Testis (tissue), 2 donors: Measurements from ENCODE around the gene FDX2.

Source experiments
- POLR2A ChIP-seq: fragments of 450-650 bp; IDR thresholded peaks from one replicate; pipeline ENCODE4 v1.6.1; 2017; ENCODE audit warnings: antibody characterized with exemption, mild to moderate bottlenecking, moderate library complexity
- TF ChIP-seq, protein P1 (sequence below), 3 experiments: fragments of 450-650 bp in 2 of 3; fragments of 200-600 bp in 1 of 3; sonication (generic) in 1 of 3; IDR thresholded peaks; one replicate each; pipeline ENCODE4 v1.5.1; 2016 to 2019; ENCODE audit warnings: antibody characterized with exemption in 3 of 3, mild to moderate bottlenecking in 2 of 3, moderate library complexity in 1 of 3

DNA sequence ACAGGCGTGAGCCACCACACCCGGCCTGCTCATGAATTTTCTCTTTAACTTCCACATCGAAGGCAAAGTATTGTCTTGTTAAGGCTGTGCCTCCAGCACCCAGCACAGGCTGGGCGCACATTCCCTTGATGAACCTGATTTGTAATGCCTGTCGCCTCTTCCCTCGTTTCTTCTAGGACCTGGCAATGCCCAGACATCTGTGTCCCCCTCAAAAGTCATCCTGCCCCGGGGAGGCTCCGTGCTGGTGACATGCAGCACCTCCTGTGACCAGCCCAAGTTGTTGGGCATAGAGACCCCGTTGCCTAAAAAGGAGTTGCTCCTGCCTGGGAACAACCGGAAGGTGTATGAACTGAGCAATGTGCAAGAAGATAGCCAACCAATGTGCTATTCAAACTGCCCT, 41.2 kb downstream of the FDX2 start:
- TF ChIP-seq, protein P1, sequence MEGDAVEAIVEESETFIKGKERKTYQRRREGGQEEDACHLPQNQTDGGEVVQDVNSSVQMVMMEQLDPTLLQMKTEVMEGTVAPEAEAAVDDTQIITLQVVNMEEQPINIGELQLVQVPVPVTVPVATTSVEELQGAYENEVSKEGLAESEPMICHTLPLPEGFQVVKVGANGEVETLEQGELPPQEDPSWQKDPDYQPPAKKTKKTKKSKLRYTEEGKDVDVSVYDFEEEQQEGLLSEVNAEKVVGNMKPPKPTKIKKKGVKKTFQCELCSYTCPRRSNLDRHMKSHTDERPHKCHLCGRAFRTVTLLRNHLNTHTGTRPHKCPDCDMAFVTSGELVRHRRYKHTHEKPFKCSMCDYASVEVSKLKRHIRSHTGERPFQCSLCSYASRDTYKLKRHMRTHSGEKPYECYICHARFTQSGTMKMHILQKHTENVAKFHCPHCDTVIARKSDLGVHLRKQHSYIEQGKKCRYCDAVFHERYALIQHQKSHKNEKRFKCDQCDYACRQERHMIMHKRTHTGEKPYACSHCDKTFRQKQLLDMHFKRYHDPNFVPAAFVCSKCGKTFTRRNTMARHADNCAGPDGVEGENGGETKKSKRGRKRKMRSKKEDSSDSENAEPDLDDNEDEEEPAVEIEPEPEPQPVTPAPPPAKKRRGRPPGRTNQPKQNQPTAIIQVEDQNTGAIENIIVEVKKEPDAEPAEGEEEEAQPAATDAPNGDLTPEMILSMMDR (IDR thresholded peaks at IDR 0.05): no peak
- TF ChIP-seq POLR2A: no peak
